ENCODE results near the gene MT1A. TPM values are rescaled to one million over a fixed set of nuclear protein-coding genes. Genes with fewer than 3 reads are reported as not detected.

The MT1A gene
- total RNA-seq, 1 experiment from 2014 or later, result not detected

DNA sequence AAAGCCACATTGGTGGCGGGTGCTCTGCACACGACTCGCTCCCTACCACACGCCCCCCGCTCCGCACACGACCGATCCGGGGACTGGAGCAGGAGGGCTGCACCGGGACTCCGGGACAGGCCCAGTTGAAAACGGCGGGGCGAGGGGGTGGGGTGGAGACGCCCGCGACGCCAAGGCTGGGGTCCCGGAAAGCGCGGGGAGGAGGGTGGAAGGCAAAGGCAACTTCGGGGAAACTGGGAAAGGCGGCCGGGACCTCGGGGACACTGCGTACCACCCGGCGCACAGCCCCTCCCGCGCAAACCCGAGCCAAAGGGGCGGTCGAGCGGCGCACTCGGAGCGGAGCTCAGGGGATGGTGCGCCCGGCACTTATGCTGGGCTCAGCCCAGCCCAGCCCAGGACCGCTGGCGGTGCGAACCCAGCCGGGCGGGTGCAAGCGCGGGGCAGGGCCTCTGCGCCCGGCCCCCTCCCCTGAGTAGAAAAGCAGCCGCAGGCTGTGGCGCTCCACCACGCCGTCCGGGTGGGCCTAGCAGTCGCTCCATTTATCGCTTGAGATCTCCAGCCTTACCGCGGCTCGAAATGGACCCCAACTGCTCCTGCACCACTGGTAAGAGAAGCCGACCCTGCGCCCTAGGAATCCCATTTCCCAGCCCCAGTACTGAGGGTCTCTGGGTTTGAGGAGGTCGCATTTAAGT is 6.2 kb upstream of the MT1A start, which contains the start of gene MT1M:
MT1M (plus strand) TSS at position 504 of the 692 bp plus-strand sequence; CDS start at position 577, 73 bp downstream.
- Histone ChIP-seq H3K9me2 (ENCODE audit: insufficient read depth) (no peaks in the 10 kb centered on the region), H3K27me3 (ENCODE audit: insufficient read depth, low read length) (no peaks in the 10 kb centered on the region), H3K4me1 (ENCODE audit: control insufficient read depth in 1 of 2, insufficient read depth in 2 of 2, low read length in 2 of 2) (peaks cover 3 to 24% of the 10 kb centered on the region in 2 experiments; a peak in 3 of 4 replicates), H2AFZ (ENCODE audit: low read depth, low read length, poor library complexity, severe bottlenecking) (no peak within 1 kb of the TSS), H3K4me2 (ENCODE audit: low read length) (no peak within 1 kb of the TSS), H3K4me3 (replicated peaks in 1 of 2; ENCODE audit: low read depth in 1 of 2, low read length in 2 of 2) (no peak within 1 kb of the TSS), H4K20me1 (ENCODE audit: insufficient read depth) (no peaks in the 10 kb centered on the region), H3K9ac (ENCODE audit: low read length) (no peak within 1 kb of the TSS), H3K36me3 (ENCODE audit: control insufficient read depth in 1 of 2, insufficient read depth in 2 of 2, low read length in 2 of 2) (no peaks in the 10 kb centered on the region), H3K9me3 (ENCODE audit: control insufficient read depth in 1 of 2, insufficient read depth in 1 of 2, low read depth in 1 of 2, low read length in 2 of 2) (no peaks in the 10 kb centered on the region), H3K27ac (ENCODE audit: low read depth, low read length) (no peak within 1 kb of the TSS), H3K79me2 (ENCODE audit: insufficient read depth, low read length) (no peaks in the 10 kb centered on the region)
- BruUV-seq (replicated peaks), result no TSS peak
- TF ChIP-seq EGR1 (IDR thresholded peaks at IDR 0.05; ENCODE audit: low read depth) (no peak), SRF (IDR thresholded peaks at IDR 0.05; ENCODE audit: low read depth) (no peak), EZH2 (IDR thresholded peaks at IDR 0.05) (no peak), FOSL1 (IDR thresholded peaks at IDR 0.05; ENCODE audit: low read depth) (no peak), EZH2phosphoT487 (IDR thresholded peaks at IDR 0.05; ENCODE audit: borderline replicate concordance) (no peak), ELF1 (IDR thresholded peaks at IDR 0.05; ENCODE audit: borderline replicate concordance, low read depth) (no peak), RAD21 (IDR thresholded peaks at IDR 0.05; ENCODE audit: low read depth) (no peak), YY1 (IDR thresholded peaks at IDR 0.05; ENCODE audit: extremely low read depth, insufficient replicate concordance, low read depth, low read length) (no peak), ZNF274 (IDR thresholded peaks at IDR 0.05; ENCODE audit: low read depth, low read length) (no peak), TCF7L2 (IDR thresholded peaks at IDR 0.05; ENCODE audit: borderline replicate concordance, extremely low read depth, insufficient read depth, insufficient read length) (no peak), SP1 (IDR thresholded peaks at IDR 0.05; ENCODE audit: low read depth) (no peak), ZFX (IDR thresholded peaks at IDR 0.05) (no peak), SIN3A (IDR thresholded peaks at IDR 0.05; ENCODE audit: low read depth) (no peak), CBX3 (IDR thresholded peaks at IDR 0.05; ENCODE audit: low read depth) (no peak)
- TF ChIP-seq, protein P1, sequence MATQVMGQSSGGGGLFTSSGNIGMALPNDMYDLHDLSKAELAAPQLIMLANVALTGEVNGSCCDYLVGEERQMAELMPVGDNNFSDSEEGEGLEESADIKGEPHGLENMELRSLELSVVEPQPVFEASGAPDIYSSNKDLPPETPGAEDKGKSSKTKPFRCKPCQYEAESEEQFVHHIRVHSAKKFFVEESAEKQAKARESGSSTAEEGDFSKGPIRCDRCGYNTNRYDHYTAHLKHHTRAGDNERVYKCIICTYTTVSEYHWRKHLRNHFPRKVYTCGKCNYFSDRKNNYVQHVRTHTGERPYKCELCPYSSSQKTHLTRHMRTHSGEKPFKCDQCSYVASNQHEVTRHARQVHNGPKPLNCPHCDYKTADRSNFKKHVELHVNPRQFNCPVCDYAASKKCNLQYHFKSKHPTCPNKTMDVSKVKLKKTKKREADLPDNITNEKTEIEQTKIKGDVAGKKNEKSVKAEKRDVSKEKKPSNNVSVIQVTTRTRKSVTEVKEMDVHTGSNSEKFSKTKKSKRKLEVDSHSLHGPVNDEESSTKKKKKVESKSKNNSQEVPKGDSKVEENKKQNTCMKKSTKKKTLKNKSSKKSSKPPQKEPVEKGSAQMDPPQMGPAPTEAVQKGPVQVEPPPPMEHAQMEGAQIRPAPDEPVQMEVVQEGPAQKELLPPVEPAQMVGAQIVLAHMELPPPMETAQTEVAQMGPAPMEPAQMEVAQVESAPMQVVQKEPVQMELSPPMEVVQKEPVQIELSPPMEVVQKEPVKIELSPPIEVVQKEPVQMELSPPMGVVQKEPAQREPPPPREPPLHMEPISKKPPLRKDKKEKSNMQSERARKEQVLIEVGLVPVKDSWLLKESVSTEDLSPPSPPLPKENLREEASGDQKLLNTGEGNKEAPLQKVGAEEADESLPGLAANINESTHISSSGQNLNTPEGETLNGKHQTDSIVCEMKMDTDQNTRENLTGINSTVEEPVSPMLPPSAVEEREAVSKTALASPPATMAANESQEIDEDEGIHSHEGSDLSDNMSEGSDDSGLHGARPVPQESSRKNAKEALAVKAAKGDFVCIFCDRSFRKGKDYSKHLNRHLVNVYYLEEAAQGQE (IDR thresholded peaks at IDR 0.05; ENCODE audit: low read depth), result no peak
- TF ChIP-seq, protein P2, sequence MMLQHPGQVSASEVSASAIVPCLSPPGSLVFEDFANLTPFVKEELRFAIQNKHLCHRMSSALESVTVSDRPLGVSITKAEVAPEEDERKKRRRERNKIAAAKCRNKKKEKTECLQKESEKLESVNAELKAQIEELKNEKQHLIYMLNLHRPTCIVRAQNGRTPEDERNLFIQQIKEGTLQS (IDR thresholded peaks at IDR 0.05), result no peak
- TF ChIP-seq, protein P3, sequence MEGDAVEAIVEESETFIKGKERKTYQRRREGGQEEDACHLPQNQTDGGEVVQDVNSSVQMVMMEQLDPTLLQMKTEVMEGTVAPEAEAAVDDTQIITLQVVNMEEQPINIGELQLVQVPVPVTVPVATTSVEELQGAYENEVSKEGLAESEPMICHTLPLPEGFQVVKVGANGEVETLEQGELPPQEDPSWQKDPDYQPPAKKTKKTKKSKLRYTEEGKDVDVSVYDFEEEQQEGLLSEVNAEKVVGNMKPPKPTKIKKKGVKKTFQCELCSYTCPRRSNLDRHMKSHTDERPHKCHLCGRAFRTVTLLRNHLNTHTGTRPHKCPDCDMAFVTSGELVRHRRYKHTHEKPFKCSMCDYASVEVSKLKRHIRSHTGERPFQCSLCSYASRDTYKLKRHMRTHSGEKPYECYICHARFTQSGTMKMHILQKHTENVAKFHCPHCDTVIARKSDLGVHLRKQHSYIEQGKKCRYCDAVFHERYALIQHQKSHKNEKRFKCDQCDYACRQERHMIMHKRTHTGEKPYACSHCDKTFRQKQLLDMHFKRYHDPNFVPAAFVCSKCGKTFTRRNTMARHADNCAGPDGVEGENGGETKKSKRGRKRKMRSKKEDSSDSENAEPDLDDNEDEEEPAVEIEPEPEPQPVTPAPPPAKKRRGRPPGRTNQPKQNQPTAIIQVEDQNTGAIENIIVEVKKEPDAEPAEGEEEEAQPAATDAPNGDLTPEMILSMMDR (IDR thresholded peaks at IDR 0.05 in 2 of 3, conservative IDR thresholded peaks at IDR 0.05 in 1 of 3; ENCODE audit: borderline replicate concordance in 1 of 3, insufficient read depth in 1 of 3, low read depth in 2 of 3, low read length in 2 of 3), result no peak
- ATAC-seq (no peak), DNase-seq (ENCODE audit: low read depth, low spot score) (no peak)
- ChIA-PET CTCF (no interaction called here), RAD21 (ENCODE audit: low non-redundant PET in 1 of 2, low total read pairs in 2 of 2, uncharacterized antibody in 2 of 2, unreplicated experiment in 2 of 2) (no interaction called here), POLR2A (no interaction called here)
- intact Hi-C loops (cut with micrococcal nuclease), result no loop called here

Measured in HCT116 (cell line).